H1 (cell line): Measurements from ENCODE around the gene SLFN5. TPM values are rescaled to one million over a fixed set of nuclear protein-coding genes. Genes with fewer than 3 reads are reported as not detected.

Experiments
- CTCF ChIA-PET: fragments of 300-600 bp; sonication (Branson Sonifier 250); formaldehyde crosslinking; loops from one replicate; lab custom pipeline; 2021; ENCODE audit not compliant: partially characterized antibody; lab: Charles Lee
- POLR2A ChIA-PET: fragments of 300-600 bp; sonication (Branson Sonifier 250); formaldehyde crosslinking; loops from one replicate; lab custom pipeline; 2021; ENCODE audit warnings: inconsistent platforms; ENCODE audit not compliant: partially characterized antibody; lab: Charles Lee
- DNase-seq, 2 experiments: peaks; one replicate each; pipeline versions ENCODE4 v3.0.0 to v3.0.0-alpha.2; 2010 to 2022; ENCODE audit warnings: low spot score in 2 of 2, low read depth in 1 of 2, mixed read lengths in 1 of 2
- FAIRE-seq: peaks from 2 replicates; lab custom pipeline; 2011; peaks lifted over from hg19 to GRCh38; lab: Jason Lieb, UNC
- H2AFZ ChIP-seq: 2 replicates; pipeline ENCODE4 v1.8.1; 2012; ENCODE audit warnings: low read length, inconsistent platforms
- H2AK5ac ChIP-seq: 2 replicates; pipeline ENCODE4 v1.6.1; 2013; ENCODE audit warnings: low read depth, low read length
- H2BK120ac ChIP-seq: replicated peaks from 2 replicates; pipeline ENCODE3; 2013; ENCODE audit warnings: low read depth, low read length, inconsistent platforms
- H2BK12ac ChIP-seq: 2 replicates; pipeline ENCODE4 v1.6.1; 2013; ENCODE audit warnings: low read depth, low read length
- H2BK15ac ChIP-seq: 2 replicates; pipeline ENCODE4 v1.6.1; 2013; ENCODE audit warnings: low read length
- H2BK20ac ChIP-seq: 2 replicates; pipeline ENCODE4 v1.6.1; 2013; ENCODE audit warnings: low read length
- H2BK5ac ChIP-seq: 2 replicates; pipeline ENCODE4 v1.6.1; 2013; ENCODE audit warnings: low read depth, low read length
- H3K14ac ChIP-seq: 2 replicates; pipeline ENCODE4 v1.6.1; 2013; ENCODE audit warnings: inconsistent platforms; ENCODE audit not compliant: insufficient read length
- H3K18ac ChIP-seq: 2 replicates; pipeline ENCODE4 v1.6.1; 2013; ENCODE audit warnings: low read length; ENCODE audit errors: extremely low read depth
- H3K23ac ChIP-seq: 2 replicates; pipeline ENCODE4 v1.6.1; 2013; ENCODE audit warnings: inconsistent platforms; ENCODE audit not compliant: insufficient read length
- H3K23me2 ChIP-seq: 2 replicates; pipeline ENCODE4 v1.6.1; 2013; ENCODE audit warnings: low read depth, low read length
- H3K27ac ChIP-seq: 2 replicates; pipeline ENCODE4 v1.6.1; 2011; ENCODE audit warnings: low read depth, low read length, inconsistent platforms
- H3K27me3 ChIP-seq, 4 experiments: replicated peaks in 1 of 4; 1 replicate in 1 of 4; 2 replicates in 3 of 4; pipeline versions ENCODE4 v1.6.1 to v1.8.1; 2011 to 2013; ENCODE audit warnings: low read length in 3 of 4, mild to moderate bottlenecking in 3 of 4, inconsistent platforms in 2 of 4, mixed read lengths in 2 of 4, moderate library complexity in 1 of 4; ENCODE audit not compliant: control insufficient read depth in 3 of 4, insufficient read depth in 3 of 4; ENCODE audit errors: extremely low read depth in 1 of 4
- H3K36me3 ChIP-seq, 4 experiments: 2 replicates each; pipeline versions ENCODE4 v1.6.1 to v1.8.1; 2011 to 2013; ENCODE audit warnings: mild to moderate bottlenecking in 4 of 4, low read length in 3 of 4, moderate library complexity in 2 of 4, control low read depth in 1 of 4, inconsistent platforms in 1 of 4; ENCODE audit not compliant: insufficient read depth in 4 of 4, control insufficient read depth in 2 of 4
- H3K4ac ChIP-seq: replicated peaks from 2 replicates; pipeline ENCODE3; 2013; ENCODE audit warnings: low read length, low read depth, mixed read lengths, inconsistent platforms; ENCODE audit not compliant: insufficient read length
- H3K4me1 ChIP-seq, 4 experiments: replicated peaks in 1 of 4; 1 replicate in 1 of 4; 2 replicates in 3 of 4; pipeline versions ENCODE4 v1.6.1 to v1.8.1; 2011 to 2013; ENCODE audit warnings: low read length in 3 of 4, inconsistent platforms in 2 of 4, mixed read lengths in 1 of 4; ENCODE audit not compliant: insufficient read depth in 4 of 4, control insufficient read depth in 3 of 4
- H3K4me2 ChIP-seq, 2 experiments: 2 replicates each; pipeline versions ENCODE4 v1.6.1 to v1.8.1; 2011 to 2013; ENCODE audit warnings: low read depth in 2 of 2, low read length in 2 of 2, control low read depth in 1 of 2, inconsistent platforms in 1 of 2, mild to moderate bottlenecking in 1 of 2; ENCODE audit not compliant: insufficient read depth in 1 of 2
- H3K4me3 ChIP-seq, 4 experiments: fragments of 200-600, 300-600 bp in 1 of 4; sonication (generic), shearing (Covaris generic), sonication (Bioruptor Twin) in 1 of 4; 2 replicates each; pipeline versions ENCODE4 v1.5.1 to v1.8.1; 2011 to 2016; ENCODE audit warnings: low read length in 4 of 4, low read depth in 3 of 4, control low read depth in 2 of 4, inconsistent platforms in 2 of 4, mild to moderate bottlenecking in 2 of 4, mixed read lengths in 1 of 4, moderate library complexity in 1 of 4; ENCODE audit not compliant: insufficient read depth in 2 of 4; ENCODE audit errors: extremely low read depth in 1 of 4
- H3K56ac ChIP-seq: replicated peaks from 2 replicates; pipeline ENCODE3; 2013; ENCODE audit warnings: low read depth, mild to moderate bottlenecking, mixed read lengths, low read length, inconsistent platforms; ENCODE audit not compliant: insufficient read length
- H3K79me1 ChIP-seq: 2 replicates; pipeline ENCODE4 v1.6.1; 2013; ENCODE audit warnings: low read depth, low read length, control low read depth
- H3K79me2 ChIP-seq, 2 experiments: 2 replicates each; pipeline versions ENCODE4 v1.6.1 to v1.8.1; 2012 to 2013; ENCODE audit warnings: low read length in 2 of 2, mild to moderate bottlenecking in 2 of 2, inconsistent platforms in 1 of 2; ENCODE audit not compliant: insufficient read depth in 2 of 2, control insufficient read depth in 1 of 2
- H3K9ac ChIP-seq, 4 experiments: replicated peaks in 1 of 4; 1 replicate in 1 of 4; 2 replicates in 3 of 4; pipeline versions ENCODE4 v1.6.1 to v1.8.1; 2011 to 2013; ENCODE audit warnings: low read depth in 3 of 4, low read length in 3 of 4, control low read depth in 2 of 4, mild to moderate bottlenecking in 2 of 4, moderate library complexity in 2 of 4, inconsistent platforms in 1 of 4; ENCODE audit errors: extremely low read depth in 1 of 4
- H3K9me3 ChIP-seq, 2 experiments: 2 replicates each; pipeline versions ENCODE4 v1.6.1 to v1.8.1; 2012 to 2013; ENCODE audit warnings: mild to moderate bottlenecking in 2 of 2, moderate library complexity in 2 of 2, control low read depth in 1 of 2, inconsistent platforms in 1 of 2, low read depth in 1 of 2, low read length in 1 of 2, mixed read lengths in 1 of 2; ENCODE audit not compliant: insufficient read depth in 2 of 2
- H4K20me1 ChIP-seq, 2 experiments: replicated peaks in 1 of 2; 2 replicates each; pipeline versions ENCODE3 to v1.8.1; 2011 to 2013; ENCODE audit warnings: inconsistent platforms in 2 of 2, low read length in 2 of 2, mild to moderate bottlenecking in 1 of 2; ENCODE audit not compliant: insufficient read depth in 2 of 2, control insufficient read depth in 1 of 2
- H4K5ac ChIP-seq: 2 replicates; pipeline ENCODE4 v1.6.1; 2013; ENCODE audit warnings: low read length, low read depth, mixed read lengths, inconsistent platforms; ENCODE audit not compliant: insufficient read length
- H4K8ac ChIP-seq: 2 replicates; pipeline ENCODE4 v1.8.0; 2013; ENCODE audit warnings: mild to moderate bottlenecking, moderate library complexity, low read length, inconsistent platforms; ENCODE audit not compliant: insufficient read depth; ENCODE audit errors: extremely low read depth
- H4K91ac ChIP-seq: replicated peaks from 2 replicates; pipeline ENCODE3; 2013; ENCODE audit warnings: low read length, mixed read lengths, inconsistent platforms; ENCODE audit not compliant: insufficient read length
- BACH1 ChIP-seq: IDR thresholded peaks from 2 replicates; pipeline ENCODE4 v1.6.1; 2012; ENCODE audit warnings: low read length, improper control_type of control experiment
- PHF8 ChIP-seq: fragments of 200-600 bp; sonication (generic); conservative IDR thresholded peaks from 2 replicates; pipeline ENCODE4 v1.7.1; 2012; ENCODE audit warnings: low read depth, mild to moderate bottlenecking, inconsistent platforms, low read length, moderate library complexity
- SIRT6 ChIP-seq: IDR thresholded peaks from one replicate; pipeline ENCODE4 v1.7.1; 2012; ENCODE audit warnings: low read length, inconsistent platforms
- SRF ChIP-seq: IDR thresholded peaks from 2 replicates; pipeline ENCODE4 v1.6.1; 2011; ENCODE audit warnings: mild to moderate bottlenecking, low read depth, low read length, moderate library complexity
- TAF7 ChIP-seq: optimal IDR thresholded peaks from 2 replicates; pipeline ENCODE3; 2011; ENCODE audit warnings: low read depth, mild to moderate bottlenecking, inconsistent platforms, low read length, moderate library complexity, borderline replicate concordance
- WGBS, 2 experiments: shearing (Covaris generic) in 1 of 2; methylation state at CpG; one replicate each; pipeline versions ENCODE4 v1.1.6 to v1.1.7; 2013 to 2015; ENCODE audit warnings: low lambda C conversion rate in 2 of 2, mixed read lengths in 2 of 2, inconsistent platforms in 1 of 2, low coverage in 1 of 2, missing lambda C conversion rate in 1 of 2; ENCODE audit not compliant: insufficient replicate concordance in 2 of 2, insufficient coverage in 1 of 2, insufficient read length in 1 of 2; ENCODE audit errors: extremely low coverage in 1 of 2, missing lambda C conversion rate in 1 of 2; 5-methylcytosine and 5-hydroxymethylcytosine counted together
- polyA plus RNA-seq, 7 experiments: library from polyadenylated mRNA; depleted of rRNA in 3 of 7; stranded (reverse) in 5 of 7; unstranded in 2 of 7; fragments of >200 nt in 5 of 7; fragments of 200-250 nt in 2 of 7; gene quantifications; 1 replicate in 5 of 7; 2 replicates in 1 of 7; 4 replicates in 1 of 7; pipeline versions ENCODE4 v1.2.1 to v1.2.3, GENCODE V29; 2011 to 2013; ENCODE audit warnings: missing spikeins in 2 of 7, mixed read lengths in 2 of 7
- total RNA-seq: library from RNA; stranded (reverse); fragmentation: NEBNext Ultra II Directional; extraction: Animal tissue kit (Norgen Biotek cat#: 25700); gene quantifications from 2 replicates; pipeline ENCODE4 v1.2.1, GENCODE V29; 2021

Gene SLFN5
- total and polyA plus RNA-seq, 2 of the 8 experiments (the other 6 are each of a cell fraction or from before 2014, with no cell fraction given), result 0.86 to 3.0 TPM

DNA sequence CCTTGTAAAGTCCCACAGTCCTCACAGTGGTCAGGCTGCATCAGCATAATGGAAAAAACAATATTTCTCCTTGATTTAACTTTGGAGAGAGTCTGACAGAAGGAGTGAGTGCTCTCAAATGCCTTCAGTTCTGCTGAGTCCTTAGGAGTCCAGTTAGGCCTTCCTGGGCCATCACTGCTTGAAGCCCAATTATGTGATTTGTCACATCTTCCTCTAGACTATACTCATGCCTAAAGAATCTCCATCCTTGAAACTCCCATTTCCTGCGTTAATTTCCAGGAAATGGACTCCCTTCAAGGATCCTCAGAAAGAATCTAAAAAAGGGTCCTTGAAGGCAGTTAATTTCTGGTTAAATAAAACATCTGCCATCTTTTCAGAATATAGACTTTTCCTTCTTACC lies 52.8 kb downstream of the SLFN5 start:
- Histone ChIP-seq H3K79me2 (no peaks in the 10 kb centered on the region), H3K4me3 (no peak overlapping the region), H4K20me1 (no peaks in the 10 kb centered on the region), H3K9me3 (peaks cover 13 to 16% of the 10 kb centered on the region in 2 experiments), H2AK5ac (no peak overlapping the region), H2BK20ac (no peak overlapping the region), H3K23ac (no peak overlapping the region), H4K8ac (no peak overlapping the region), H3K56ac (no peak overlapping the region), H3K18ac (no peak overlapping the region), H3K4me1 (no peaks in the 10 kb centered on the region), H2BK15ac (no peak overlapping the region), H3K4me2 (no peak overlapping the region), H2AFZ (no peak overlapping the region), H3K27ac (no peak overlapping the region), H4K5ac (no peak overlapping the region), H2BK5ac (no peak overlapping the region), H3K9ac (no peak overlapping the region), H3K4ac (no peak overlapping the region), H2BK120ac (no peak overlapping the region), H4K91ac (no peak overlapping the region), H3K23me2 (no peaks in the 10 kb centered on the region), H3K36me3 (no peaks in the 10 kb centered on the region), H2BK12ac (no peak overlapping the region), H3K79me1 (no peaks in the 10 kb centered on the region), H3K27me3 (no peaks in the 10 kb centered on the region), H3K14ac (no peak overlapping the region)
- POLR2A ChIA-PET, result no interaction called here
- TF ChIP-seq PHF8 (no peak), BACH1 (no peak), SRF (no peak), TAF7 (no peak), SIRT6 (no peak)
- DNase-seq (no peak), FAIRE-seq (no peak)
- CTCF ChIA-PET, result no interaction called here
- 88% methylated on average over 1 of the region's 1 CpG; no CpG with 5 or more reads in 1 of the 2 experiments for WGBS, 2 experiments
